ENCODE measurements around the gene ORC4.
"Not testable (repeated sequence)": the region's sequence is repeated elsewhere in the genome, so short reads cannot be mapped to it uniquely, and the experiment has no call there.

Gene ORC4

DNA sequence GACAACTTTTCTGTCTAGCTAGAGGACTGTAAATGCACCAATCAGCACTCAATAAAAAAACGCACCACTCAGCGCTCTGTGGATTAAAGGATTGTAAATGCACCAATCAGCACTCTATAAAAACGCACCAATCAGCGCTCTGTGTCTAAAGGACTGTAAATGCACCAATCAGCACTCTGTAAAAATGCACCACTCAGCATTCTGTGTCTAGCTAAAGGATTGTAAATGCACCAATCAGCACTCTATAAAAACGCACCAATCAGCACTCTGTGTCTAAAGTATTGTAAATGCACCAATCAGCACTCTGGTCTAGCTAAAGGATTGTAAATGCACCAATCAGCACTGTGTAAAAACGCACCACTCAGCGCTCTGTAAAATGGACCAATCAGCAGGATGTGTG is 25.6 kb downstream of the ORC4 start:
- H2BK120ac ChIP-seq (ENCODE audit: insufficient read depth, low read length, poor library complexity); H3K4me1 ChIP-seq (ENCODE audit: control insufficient read depth in 1 of 2, insufficient read depth in 2 of 2, low read length in 2 of 2); H2BK12ac ChIP-seq (ENCODE audit: low read length); H3K27me3 ChIP-seq (ENCODE audit: insufficient read depth, low read length); H3K18ac ChIP-seq (ENCODE audit: low read length); H3K4me3 ChIP-seq (ENCODE audit: low read depth, low read length); DNase-seq; H3K4me2 ChIP-seq (ENCODE audit: low read length); H4K8ac ChIP-seq (ENCODE audit: low read depth, low read length); H2BK5ac ChIP-seq (ENCODE audit: low read depth, low read length, poor library complexity); H4K91ac ChIP-seq (ENCODE audit: low read depth, low read length); H3K9ac ChIP-seq (ENCODE audit: low read length); H3K79me2 ChIP-seq (ENCODE audit: control insufficient read depth, insufficient read depth, low read length, poor library complexity); H2AFZ ChIP-seq (ENCODE audit: insufficient read depth, low read length, poor library complexity); H3K9me3 ChIP-seq (ENCODE audit: insufficient read depth, low read depth, low read length); H3K27ac ChIP-seq (ENCODE audit: low read depth, low read length); H3K36me3 ChIP-seq (ENCODE audit: control insufficient read depth in 1 of 2, insufficient read depth in 2 of 2, low read length in 2 of 2); H3K4ac ChIP-seq (ENCODE audit: low read depth, low read length); H3K14ac ChIP-seq (ENCODE audit: low read length); H4K12ac ChIP-seq (ENCODE audit: low read depth, low read length); H3K23ac ChIP-seq (ENCODE audit: low read length); H2AK5ac ChIP-seq (ENCODE audit: low read length); H3K79me1 ChIP-seq (ENCODE audit: low read length): not testable (repeated sequence)
- WGBS (ENCODE audit: extremely low coverage, insufficient coverage, insufficient read length): no CpG with 5 or more reads among the region's 7 CpGs

DNA sequence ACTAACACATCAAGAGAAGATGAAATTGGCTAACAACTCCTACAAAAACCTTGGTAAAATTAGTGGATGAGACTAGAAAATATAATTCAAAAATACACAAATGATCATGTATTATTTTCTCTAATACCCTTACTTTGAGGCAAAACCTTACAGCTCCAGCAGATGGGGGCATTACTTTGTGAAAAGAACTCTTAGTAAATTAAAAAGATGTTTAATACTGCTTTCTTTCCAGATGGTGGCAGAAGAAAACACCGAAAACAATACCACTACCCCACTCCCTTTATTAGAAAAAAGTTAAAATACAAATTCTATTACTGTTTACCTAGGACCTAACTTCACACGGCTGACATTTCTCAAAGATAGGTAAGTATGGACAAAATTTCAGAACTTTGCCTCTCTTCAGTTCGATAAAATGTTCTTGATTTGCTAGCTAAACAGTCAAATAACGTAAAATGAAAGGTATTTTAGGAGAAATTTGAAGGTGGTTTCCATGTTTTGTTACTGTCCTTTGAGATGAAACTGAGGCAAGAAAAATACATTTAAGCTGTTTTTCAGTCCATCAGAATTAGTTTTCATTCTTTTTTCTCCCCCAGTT is 30.6 kb downstream of the ORC4 start:
- no peaks in the 10 kb centered on the region for H3K27me3 ChIP-seq (ENCODE audit: insufficient read depth, low read length)
- peak; percentile 3 to 55 for DNase-seq

GRCh38 chr2:147989102-147989501 is 31.4 kb downstream of the ORC4 start:
- DNase-seq: no peak
- WGBS (ENCODE audit: extremely low coverage, insufficient coverage, insufficient read length): no CpG with 5 or more reads among the region's 3 CpGs
- no peak overlapping the region for H3K27ac ChIP-seq (ENCODE audit: low read depth, low read length)
- H3K4me2 ChIP-seq (ENCODE audit: low read length): no peak overlapping the region
- no peak overlapping the region for H3K4me3 ChIP-seq (ENCODE audit: low read depth, low read length)
- H2AK5ac ChIP-seq (ENCODE audit: low read length): no peak overlapping the region
- H3K9ac ChIP-seq (ENCODE audit: low read length): no peak overlapping the region
- no peak overlapping the region for H4K91ac ChIP-seq (ENCODE audit: low read depth, low read length)
- H2BK120ac ChIP-seq (ENCODE audit: insufficient read depth, low read length, poor library complexity): no peak overlapping the region
- no peak overlapping the region for H3K4ac ChIP-seq (ENCODE audit: low read depth, low read length)
- no peaks in the 10 kb centered on the region for H3K36me3 ChIP-seq (ENCODE audit: control insufficient read depth in 1 of 2, insufficient read depth in 2 of 2, low read length in 2 of 2)
- no peak overlapping the region for H2BK12ac ChIP-seq (ENCODE audit: low read length)
- no peak overlapping the region for H2AFZ ChIP-seq (ENCODE audit: insufficient read depth, low read length, poor library complexity)
- H2BK5ac ChIP-seq (ENCODE audit: low read depth, low read length, poor library complexity): no peak overlapping the region
- H3K23ac ChIP-seq (ENCODE audit: low read length): no peak overlapping the region
- no peak overlapping the region for H3K14ac ChIP-seq (ENCODE audit: low read length)
- no peaks in the 10 kb centered on the region for H3K79me1 ChIP-seq (ENCODE audit: low read length)
- no peaks in the 10 kb centered on the region for H3K27me3 ChIP-seq (ENCODE audit: insufficient read depth, low read length)
- no peaks in the 10 kb centered on the region for H3K9me3 ChIP-seq (ENCODE audit: insufficient read depth, low read depth, low read length)
- no peaks in the 10 kb centered on the region for H3K79me2 ChIP-seq (ENCODE audit: control insufficient read depth, insufficient read depth, low read length, poor library complexity)
- no peak overlapping the region for H4K8ac ChIP-seq (ENCODE audit: low read depth, low read length)
- H3K18ac ChIP-seq (ENCODE audit: low read length): no peak overlapping the region
- H3K4me1 ChIP-seq (ENCODE audit: control insufficient read depth in 1 of 2, insufficient read depth in 2 of 2, low read length in 2 of 2): no peaks in the 10 kb centered on the region
- no peak overlapping the region for H4K12ac ChIP-seq (ENCODE audit: low read depth, low read length)

More for the DNA sequence above, 30.6 kb downstream of the ORC4 start:
- Histone ChIP-seq H3K27ac (ENCODE audit: low read depth, low read length) (no peak overlapping the region), H2BK5ac (ENCODE audit: low read depth, low read length, poor library complexity) (no peak overlapping the region), H2BK120ac (ENCODE audit: insufficient read depth, low read length, poor library complexity) (no peak overlapping the region), H3K79me2 (ENCODE audit: control insufficient read depth, insufficient read depth, low read length, poor library complexity) (no peaks in the 10 kb centered on the region), H3K18ac (ENCODE audit: low read length) (no peak overlapping the region), H4K12ac (ENCODE audit: low read depth, low read length) (no peak overlapping the region), H3K23ac (ENCODE audit: low read length) (no peak overlapping the region), H2AK5ac (ENCODE audit: low read length) (no peak overlapping the region), H3K9ac (ENCODE audit: low read length) (no peak overlapping the region), H4K8ac (ENCODE audit: low read depth, low read length) (no peak overlapping the region), H3K36me3 (ENCODE audit: control insufficient read depth in 1 of 2, insufficient read depth in 2 of 2, low read length in 2 of 2) (no peaks in the 10 kb centered on the region), H3K9me3 (ENCODE audit: insufficient read depth, low read depth, low read length) (no peaks in the 10 kb centered on the region), H3K4me3 (ENCODE audit: low read depth, low read length) (no peak overlapping the region), H4K91ac (ENCODE audit: low read depth, low read length) (no peak overlapping the region), H3K4ac (ENCODE audit: low read depth, low read length) (no peak overlapping the region), H2BK12ac (ENCODE audit: low read length) (no peak overlapping the region), H3K79me1 (ENCODE audit: low read length) (no peaks in the 10 kb centered on the region), H3K4me1 (ENCODE audit: control insufficient read depth in 1 of 2, insufficient read depth in 2 of 2, low read length in 2 of 2) (no peaks in the 10 kb centered on the region), H3K14ac (ENCODE audit: low read length) (no peak overlapping the region), H2AFZ (ENCODE audit: insufficient read depth, low read length, poor library complexity) (no peak overlapping the region), H3K4me2 (ENCODE audit: low read length) (no peak overlapping the region)
- WGBS (ENCODE audit: extremely low coverage, insufficient coverage, insufficient read length): no CpG with 5 or more reads among the region's 4 CpGs

DNA sequence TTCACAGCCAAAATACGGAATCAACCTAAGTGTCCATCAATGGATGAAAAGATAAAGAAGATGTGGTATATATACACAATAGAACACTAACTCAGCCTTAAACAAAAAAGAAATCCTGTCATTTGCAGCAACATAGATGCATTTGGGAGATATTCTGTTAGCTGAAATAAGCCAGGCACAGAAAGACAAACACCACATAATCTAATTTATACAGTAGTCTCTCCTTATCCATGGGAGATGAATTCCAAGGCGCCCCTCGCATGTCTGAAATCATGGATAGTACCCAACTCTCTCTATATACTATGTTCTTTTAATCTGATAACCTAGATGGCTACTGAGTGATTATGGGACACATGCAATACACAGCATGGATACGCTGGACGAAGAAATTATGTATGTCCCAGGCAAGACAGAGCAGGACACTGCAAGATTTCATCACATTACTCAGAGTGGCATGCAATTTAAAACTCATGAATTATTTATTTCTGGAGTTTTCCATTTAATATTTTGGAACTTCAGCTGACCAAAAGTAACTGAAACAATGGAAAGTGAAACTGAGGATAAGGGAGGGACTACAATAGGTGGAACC is 39.5 kb downstream of the ORC4 start:
- no peaks in the 10 kb centered on the region for H3K79me1 ChIP-seq (ENCODE audit: low read length)
- no peak overlapping the region for H2BK12ac ChIP-seq (ENCODE audit: low read length)
- H3K27me3 ChIP-seq (ENCODE audit: insufficient read depth, low read length): no peaks in the 10 kb centered on the region
- no peak overlapping the region for H2AK5ac ChIP-seq (ENCODE audit: low read length)
- no peak overlapping the region for H2BK5ac ChIP-seq (ENCODE audit: low read depth, low read length, poor library complexity)
- H2BK120ac ChIP-seq (ENCODE audit: insufficient read depth, low read length, poor library complexity): no peak overlapping the region
- DNase-seq: no peak
- no peak overlapping the region for H4K8ac ChIP-seq (ENCODE audit: low read depth, low read length)
- H3K4ac ChIP-seq (ENCODE audit: low read depth, low read length): no peak overlapping the region
- H3K27ac ChIP-seq (ENCODE audit: low read depth, low read length): no peak overlapping the region
- no peaks in the 10 kb centered on the region for H3K9me3 ChIP-seq (ENCODE audit: insufficient read depth, low read depth, low read length)
- no peaks in the 10 kb centered on the region for H3K36me3 ChIP-seq (ENCODE audit: control insufficient read depth in 1 of 2, insufficient read depth in 2 of 2, low read length in 2 of 2)
- H3K23ac ChIP-seq (ENCODE audit: low read length): no peak overlapping the region
- H3K79me2 ChIP-seq (ENCODE audit: control insufficient read depth, insufficient read depth, low read length, poor library complexity): no peaks in the 10 kb centered on the region
- H3K9ac ChIP-seq (ENCODE audit: low read length): no peak overlapping the region
- no peak overlapping the region for H3K18ac ChIP-seq (ENCODE audit: low read length)
- no peak overlapping the region for H4K91ac ChIP-seq (ENCODE audit: low read depth, low read length)
- no peak overlapping the region for H3K14ac ChIP-seq (ENCODE audit: low read length)
- H3K4me1 ChIP-seq (ENCODE audit: control insufficient read depth in 1 of 2, insufficient read depth in 2 of 2, low read length in 2 of 2): no peaks in the 10 kb centered on the region
- H3K4me2 ChIP-seq (ENCODE audit: low read length): no peak overlapping the region
- WGBS (ENCODE audit: extremely low coverage, insufficient coverage, insufficient read length): no CpG with 5 or more reads among the region's 5 CpGs
- no peak overlapping the region for H3K4me3 ChIP-seq (ENCODE audit: low read depth, low read length)
- no peak overlapping the region for H4K12ac ChIP-seq (ENCODE audit: low read depth, low read length)
- no peak overlapping the region for H2AFZ ChIP-seq (ENCODE audit: insufficient read depth, low read length, poor library complexity)

Measured in trophoblast cell (in vitro differentiated cells and primary cell).